ENCODE measurements around the gene COL5A3. TPM values are rescaled to one million over a fixed set of nuclear protein-coding genes. Genes with fewer than 3 reads are reported as not detected.

The COL5A3 gene
- polyA plus RNA-seq, 1 of the 3 experiments (the other 2 are of a cell fraction), result under 0.01 TPM

DNA sequence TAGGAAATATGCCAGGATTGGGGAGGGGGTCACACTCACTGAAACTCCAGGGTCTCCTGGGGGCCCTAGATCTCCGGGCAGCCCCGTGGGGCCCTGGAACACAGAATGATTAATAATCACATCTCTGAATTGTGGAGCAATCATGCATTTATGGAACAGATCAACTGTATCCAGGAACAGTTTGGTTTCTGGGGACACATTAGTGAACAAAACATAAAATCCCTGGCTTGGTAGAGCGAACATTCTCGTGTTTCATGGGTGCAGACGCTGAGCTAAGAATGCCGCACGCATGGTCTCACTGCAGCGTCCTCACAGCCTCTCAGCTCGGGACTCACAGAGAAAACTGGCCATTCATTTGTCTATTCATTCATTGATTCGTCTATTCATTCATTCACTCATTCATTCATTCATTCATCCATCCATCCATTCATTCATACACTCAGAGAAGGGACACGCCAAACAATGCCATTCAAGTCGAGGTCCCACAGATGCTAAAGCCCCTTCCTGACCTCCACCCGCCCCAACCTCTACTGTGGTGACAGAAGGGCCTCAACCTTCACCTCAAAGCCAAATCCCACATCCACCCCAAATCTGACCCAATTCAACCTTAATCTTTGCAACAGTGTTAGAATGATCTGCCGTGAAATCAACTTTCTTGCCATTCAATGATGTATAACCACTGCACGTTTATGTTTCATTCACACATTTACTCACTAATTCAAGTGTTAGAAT lies 39.0 kb downstream of the COL5A3 start:
- no peaks in the 10 kb centered on the region for H3K36me3 ChIP-seq (replicated peaks in 1 of 2; ENCODE audit: control insufficient read depth in 1 of 2, insufficient read depth in 2 of 2, low read length in 1 of 2)
- no peaks in the 10 kb centered on the region for H3K4me1 ChIP-seq (ENCODE audit: control insufficient read depth in 1 of 2, insufficient read depth in 2 of 2, low read depth in 1 of 2, low read length in 1 of 2)
- TF ChIP-seq RFX5 (IDR thresholded peaks at IDR 0.05; ENCODE audit: low read length), result no peak
- no peak for TF ChIP-seq RXRA (IDR thresholded peaks at IDR 0.05; ENCODE audit: borderline replicate concordance, low read depth)
- no peak for TF ChIP-seq RAD21 (IDR thresholded peaks at IDR 0.05; ENCODE audit: low read length)
- TF ChIP-seq NRF1 (IDR thresholded peaks at IDR 0.05; ENCODE audit: low read depth, low read length), result no peak
- TF ChIP-seq GATA2 (CRISPR knock-in tag; IDR thresholded peaks at IDR 0.05), result no peak
- no peak for TF ChIP-seq MXI1 (IDR thresholded peaks at IDR 0.05; ENCODE audit: low read depth, low read length)
- TF ChIP-seq YY1 (IDR thresholded peaks at IDR 0.05; ENCODE audit: low read depth), result no peak
- TF ChIP-seq, protein P1, sequence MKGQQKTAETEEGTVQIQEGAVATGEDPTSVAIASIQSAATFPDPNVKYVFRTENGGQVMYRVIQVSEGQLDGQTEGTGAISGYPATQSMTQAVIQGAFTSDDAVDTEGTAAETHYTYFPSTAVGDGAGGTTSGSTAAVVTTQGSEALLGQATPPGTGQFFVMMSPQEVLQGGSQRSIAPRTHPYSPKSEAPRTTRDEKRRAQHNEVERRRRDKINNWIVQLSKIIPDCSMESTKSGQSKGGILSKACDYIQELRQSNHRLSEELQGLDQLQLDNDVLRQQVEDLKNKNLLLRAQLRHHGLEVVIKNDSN (IDR thresholded peaks at IDR 0.05; ENCODE audit: borderline replicate concordance, low read depth), result no peak
- no peak for TF ChIP-seq TEAD4 (IDR thresholded peaks at IDR 0.05; ENCODE audit: borderline replicate concordance, insufficient read depth)
- TF ChIP-seq, protein P2, sequence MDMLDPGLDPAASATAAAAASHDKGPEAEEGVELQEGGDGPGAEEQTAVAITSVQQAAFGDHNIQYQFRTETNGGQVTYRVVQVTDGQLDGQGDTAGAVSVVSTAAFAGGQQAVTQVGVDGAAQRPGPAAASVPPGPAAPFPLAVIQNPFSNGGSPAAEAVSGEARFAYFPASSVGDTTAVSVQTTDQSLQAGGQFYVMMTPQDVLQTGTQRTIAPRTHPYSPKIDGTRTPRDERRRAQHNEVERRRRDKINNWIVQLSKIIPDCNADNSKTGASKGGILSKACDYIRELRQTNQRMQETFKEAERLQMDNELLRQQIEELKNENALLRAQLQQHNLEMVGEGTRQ (IDR thresholded peaks at IDR 0.05; ENCODE audit: borderline replicate concordance, low read depth, low read length), result no peak
- TF ChIP-seq, protein P3, sequence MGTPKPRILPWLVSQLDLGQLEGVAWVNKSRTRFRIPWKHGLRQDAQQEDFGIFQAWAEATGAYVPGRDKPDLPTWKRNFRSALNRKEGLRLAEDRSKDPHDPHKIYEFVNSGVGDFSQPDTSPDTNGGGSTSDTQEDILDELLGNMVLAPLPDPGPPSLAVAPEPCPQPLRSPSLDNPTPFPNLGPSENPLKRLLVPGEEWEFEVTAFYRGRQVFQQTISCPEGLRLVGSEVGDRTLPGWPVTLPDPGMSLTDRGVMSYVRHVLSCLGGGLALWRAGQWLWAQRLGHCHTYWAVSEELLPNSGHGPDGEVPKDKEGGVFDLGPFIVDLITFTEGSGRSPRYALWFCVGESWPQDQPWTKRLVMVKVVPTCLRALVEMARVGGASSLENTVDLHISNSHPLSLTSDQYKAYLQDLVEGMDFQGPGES (IDR thresholded peaks at IDR 0.05; ENCODE audit: low read depth, low read length), result no peak
- TF ChIP-seq TAF1 (IDR thresholded peaks at IDR 0.05; ENCODE audit: borderline replicate concordance, low read depth, low read length), result no peak
- TF ChIP-seq POLR2AphosphoS5 (IDR thresholded peaks at IDR 0.05; ENCODE audit: low read depth, low read length), result no peak
- TF ChIP-seq RCOR1 (IDR thresholded peaks at IDR 0.05; ENCODE audit: low read length), result no peak
- no peak for TF ChIP-seq JUND (IDR thresholded peaks at IDR 0.05)
- TF ChIP-seq ELF1 (IDR thresholded peaks at IDR 0.05), result no peak
- TF ChIP-seq FOSL2 (IDR thresholded peaks at IDR 0.05; ENCODE audit: borderline replicate concordance, low read depth), result no peak
- ChIA-PET POLR2A (no interaction called here), CTCF (no interaction called here)
- no peak for DNase-seq
- H3F3A ChIP-seq (replicated peaks; ENCODE audit: insufficient read depth), result no peaks in the 10 kb centered on the region
- no peak overlapping the region for H3K27ac ChIP-seq (ENCODE audit: low read depth in 2 of 2, low read length in 1 of 2)
- H3K79me2 ChIP-seq (ENCODE audit: insufficient read depth), result no peaks in the 10 kb centered on the region
- H3K4me2 ChIP-seq, result no peak overlapping the region
- no peak overlapping the region for H3K9ac ChIP-seq
- H3K4me3 ChIP-seq (ENCODE audit: low read depth in 2 of 2, low read length in 1 of 2), result no peak overlapping the region
- no peaks in the 10 kb centered on the region for H4K20me1 ChIP-seq (ENCODE audit: insufficient read depth)
- H2AFZ ChIP-seq (ENCODE audit: low read depth), result no peak overlapping the region
- no peaks in the 10 kb centered on the region for H3K9me2 ChIP-seq
- H3K9me3 ChIP-seq, result no peaks in the 10 kb centered on the region
- H3K27me3 ChIP-seq (ENCODE audit: insufficient read depth), result peaks cover 17% of the 10 kb centered on the region
- WGBS (ENCODE audit: low lambda C conversion rate), result 14% methylated on average over 15 of the region's 15 CpGs

Measured in SK-N-SH (cell line).